ENCODE measurements around the gene OR2F1. TPM values are rescaled to one million over a fixed set of nuclear protein-coding genes. Genes with fewer than 3 reads are reported as not detected.

OR2F1 gene, protein sequence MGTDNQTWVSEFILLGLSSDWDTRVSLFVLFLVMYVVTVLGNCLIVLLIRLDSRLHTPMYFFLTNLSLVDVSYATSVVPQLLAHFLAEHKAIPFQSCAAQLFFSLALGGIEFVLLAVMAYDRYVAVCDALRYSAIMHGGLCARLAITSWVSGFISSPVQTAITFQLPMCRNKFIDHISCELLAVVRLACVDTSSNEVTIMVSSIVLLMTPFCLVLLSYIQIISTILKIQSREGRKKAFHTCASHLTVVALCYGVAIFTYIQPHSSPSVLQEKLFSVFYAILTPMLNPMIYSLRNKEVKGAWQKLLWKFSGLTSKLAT
- total RNA-seq (not detected), polyA plus RNA-seq (not detected)
- long read RNA-seq, donor 1: 0 reads
- long read RNA-seq, donor 2: 0 reads

DNA sequence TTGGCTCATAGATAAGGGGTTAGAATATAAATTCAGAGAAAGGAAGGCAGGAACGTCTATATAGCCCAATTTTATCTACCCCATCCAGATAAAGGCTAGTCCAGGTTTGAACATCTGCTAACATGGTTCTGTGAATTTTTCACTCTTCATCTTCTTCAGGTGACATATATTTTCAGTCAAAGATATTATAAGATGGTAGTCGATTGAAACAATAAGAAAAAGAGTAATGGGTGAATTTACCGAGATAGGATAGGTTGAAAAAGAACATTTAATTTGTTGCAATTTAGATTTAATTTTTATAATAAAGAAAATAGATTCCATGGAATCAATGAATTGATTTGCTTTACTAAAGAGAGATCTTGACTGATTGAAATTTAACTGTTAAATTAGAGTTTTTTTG lies at the start of gene OR2F1:
OR2F1 (plus strand) TSS at position 301 of the 400 bp plus-strand sequence. CDS start 5,127 bp downstream, outside the sequence.
- WGBS, 3 donors: 80 to 81% (median 81%) methylated on average over 3 of the region's 3 CpGs
- DNase-seq (no peak), ATAC-seq (no peak)
- H3K4me3 ChIP-seq: no peak within 1 kb of the TSS
- no peaks in the 10 kb centered on the region for H3K36me3 ChIP-seq (ENCODE audit: insufficient read depth in 1 of 2, low read depth in 1 of 2)
- H3K27ac ChIP-seq: no peak within 1 kb of the TSS
- TF ChIP-seq, protein P1, sequence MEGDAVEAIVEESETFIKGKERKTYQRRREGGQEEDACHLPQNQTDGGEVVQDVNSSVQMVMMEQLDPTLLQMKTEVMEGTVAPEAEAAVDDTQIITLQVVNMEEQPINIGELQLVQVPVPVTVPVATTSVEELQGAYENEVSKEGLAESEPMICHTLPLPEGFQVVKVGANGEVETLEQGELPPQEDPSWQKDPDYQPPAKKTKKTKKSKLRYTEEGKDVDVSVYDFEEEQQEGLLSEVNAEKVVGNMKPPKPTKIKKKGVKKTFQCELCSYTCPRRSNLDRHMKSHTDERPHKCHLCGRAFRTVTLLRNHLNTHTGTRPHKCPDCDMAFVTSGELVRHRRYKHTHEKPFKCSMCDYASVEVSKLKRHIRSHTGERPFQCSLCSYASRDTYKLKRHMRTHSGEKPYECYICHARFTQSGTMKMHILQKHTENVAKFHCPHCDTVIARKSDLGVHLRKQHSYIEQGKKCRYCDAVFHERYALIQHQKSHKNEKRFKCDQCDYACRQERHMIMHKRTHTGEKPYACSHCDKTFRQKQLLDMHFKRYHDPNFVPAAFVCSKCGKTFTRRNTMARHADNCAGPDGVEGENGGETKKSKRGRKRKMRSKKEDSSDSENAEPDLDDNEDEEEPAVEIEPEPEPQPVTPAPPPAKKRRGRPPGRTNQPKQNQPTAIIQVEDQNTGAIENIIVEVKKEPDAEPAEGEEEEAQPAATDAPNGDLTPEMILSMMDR (IDR thresholded peaks at IDR 0.05): no peak
- no peaks in the 10 kb centered on the region for H3K4me1 ChIP-seq
- H3K27me3 ChIP-seq (ENCODE audit: insufficient read depth in 3 of 3, low read length in 2 of 3): peaks cover 0 to 5% (median 0%) of the 10 kb centered on the region in 3 donors
- intact Hi-C loops (cut with DNase I): no loop called here
- no peaks in the 10 kb centered on the region for H3K9me3 ChIP-seq

DNA sequence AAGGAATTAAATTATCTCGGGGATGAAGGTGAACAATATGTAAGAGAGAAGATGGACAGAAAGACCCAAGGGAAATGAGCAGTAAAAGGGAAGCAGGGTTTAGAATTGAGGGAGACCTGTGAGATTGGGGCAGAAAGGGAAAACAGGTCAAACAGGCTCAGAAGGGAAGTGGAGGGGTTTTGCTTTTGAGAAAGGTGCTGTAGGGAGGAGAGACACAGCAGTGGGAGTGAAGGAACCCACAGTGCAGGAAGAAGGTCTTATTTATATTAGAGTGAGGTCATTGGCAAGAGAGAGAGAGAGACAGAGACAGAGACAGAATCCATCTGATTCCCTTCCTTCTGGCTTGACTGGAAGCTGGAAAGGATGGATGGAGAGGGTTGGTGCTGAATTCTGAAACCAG lies 49.1 kb upstream of the OR2F1 start:
- Histone ChIP-seq H3K27me3 (ENCODE audit: insufficient read depth in 3 of 3, low read length in 2 of 3) (no peaks in the 10 kb centered on the region), H3K4me3 (no peak overlapping the region), H3K9me3 (no peaks in the 10 kb centered on the region), H3K27ac (no peak overlapping the region), H3K36me3 (ENCODE audit: insufficient read depth in 1 of 2, low read depth in 1 of 2) (no peaks in the 10 kb centered on the region), H3K4me1 (no peaks in the 10 kb centered on the region)
- no peak for ATAC-seq
- intact Hi-C loops (cut with DNase I): no loop called here
- DNase-seq: no peak
- WGBS, 3 donors: 70 to 89% (median 80%) methylated on average over 1 of the region's 1 CpG
- TF ChIP-seq, protein P1 (IDR thresholded peaks at IDR 0.05): no peak

DNA sequence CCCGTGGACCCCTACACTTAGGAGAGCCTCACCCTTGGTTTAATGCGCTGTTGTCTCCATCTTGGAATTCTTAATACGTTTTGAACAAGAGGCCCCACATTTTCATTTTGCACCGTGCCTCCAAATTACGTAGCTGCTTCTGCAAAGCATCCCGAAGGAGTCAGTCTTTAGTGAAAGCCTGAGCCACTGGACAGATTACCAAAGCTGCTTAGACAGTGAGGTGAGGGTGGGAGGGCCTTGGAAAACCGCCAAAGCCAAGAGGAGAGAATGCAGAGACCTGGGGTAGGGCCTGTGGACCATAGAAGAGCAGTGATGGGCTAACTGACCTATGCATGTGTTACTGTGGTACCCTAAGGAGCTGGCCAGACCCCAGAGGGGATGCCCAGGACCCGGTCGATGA lies 48.5 kb upstream of the OR2F1 start:
- Histone ChIP-seq H3K4me1 (no peaks in the 10 kb centered on the region), H3K27ac (no peak overlapping the region), H3K36me3 (ENCODE audit: insufficient read depth in 1 of 2, low read depth in 1 of 2) (no peaks in the 10 kb centered on the region), H3K9me3 (no peaks in the 10 kb centered on the region), H3K27me3 (ENCODE audit: insufficient read depth in 3 of 3, low read length in 2 of 3) (no peaks in the 10 kb centered on the region), H3K4me3 (no peak overlapping the region)
- 87 to 92% (median 91%) methylated on average over 9 of the region's 9 CpGs for WGBS, 3 donors
- no peak for DNase-seq
- ATAC-seq: no peak
- intact Hi-C loops (cut with DNase I): no loop called here
- TF ChIP-seq, protein P1 (IDR thresholded peaks at IDR 0.05): no peak

DNA sequence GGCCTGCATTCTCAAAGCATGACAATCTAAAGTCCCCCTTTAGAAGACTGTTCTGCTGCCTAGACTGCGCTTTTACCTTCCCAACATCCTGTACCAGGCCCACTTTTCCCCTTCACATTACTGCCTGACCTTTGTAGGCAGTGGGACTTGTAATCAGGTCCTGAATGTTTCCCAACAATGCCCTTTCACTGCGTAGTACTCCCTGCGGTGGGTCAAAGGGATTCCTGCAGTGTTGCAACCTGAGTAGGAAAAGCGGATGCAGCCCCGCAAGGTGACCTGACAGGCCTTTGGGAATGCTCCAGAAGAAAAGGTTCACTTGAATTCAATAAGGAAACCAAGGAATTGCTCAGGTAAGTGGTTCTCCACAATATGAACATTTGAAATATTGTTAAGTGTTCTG lies 47.7 kb upstream of the OR2F1 start:
- no peaks in the 10 kb centered on the region for H3K27me3 ChIP-seq (ENCODE audit: insufficient read depth in 3 of 3, low read length in 2 of 3)
- no peaks in the 10 kb centered on the region for H3K9me3 ChIP-seq
- intact Hi-C loops (cut with DNase I): no loop called here
- DNase-seq (no peak), ATAC-seq (no peak)
- H3K4me3 ChIP-seq: no peak overlapping the region
- TF ChIP-seq, protein P1 (IDR thresholded peaks at IDR 0.05): no peak
- 97 to 98% (median 97%) methylated on average over 5 of the region's 5 CpGs for WGBS, 3 donors
- H3K27ac ChIP-seq: no peak overlapping the region
- no peaks in the 10 kb centered on the region for H3K4me1 ChIP-seq
- no peaks in the 10 kb centered on the region for H3K36me3 ChIP-seq (ENCODE audit: insufficient read depth in 1 of 2, low read depth in 1 of 2)

DNA sequence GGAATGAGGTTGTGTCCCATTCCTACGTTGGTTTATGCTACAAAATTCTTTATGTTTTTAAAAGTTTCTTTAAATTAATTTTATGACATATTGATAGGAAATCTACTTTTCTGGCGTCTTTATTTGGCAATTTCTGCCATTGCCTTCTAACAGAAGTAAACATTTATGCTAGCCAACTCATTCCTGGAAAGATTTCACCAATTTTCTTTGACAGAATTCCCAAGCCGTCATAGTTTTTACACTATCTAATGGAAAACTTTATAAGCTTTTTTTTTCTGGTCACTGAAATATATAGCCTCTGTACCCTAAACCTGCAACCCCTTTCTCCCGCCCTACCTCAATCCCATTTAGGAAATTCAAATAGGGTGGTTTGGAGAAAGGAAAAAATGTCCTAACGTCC lies 46.5 kb upstream of the OR2F1 start:
- ATAC-seq: no peak
- intact Hi-C loops (cut with DNase I): no loop called here
- TF ChIP-seq, protein P1 (IDR thresholded peaks at IDR 0.05): no peak

More for the DNA sequence above, 46.5 kb upstream of the OR2F1 start:
- 54 to 70% (median 55%) methylated on average over 5 of the region's 5 CpGs for whole genome bisulfite sequencing, 3 donors
- Histone ChIP-seq H3K9me3 (no peaks in the 10 kb centered on the region), H3K4me3 (no peak overlapping the region), H3K36me3 (ENCODE audit: insufficient read depth in 1 of 2, low read depth in 1 of 2) (no peaks in the 10 kb centered on the region), H3K27me3 (ENCODE audit: insufficient read depth in 3 of 3, low read length in 2 of 3) (no peaks in the 10 kb centered on the region), H3K4me1 (no peaks in the 10 kb centered on the region), H3K27ac (no peak overlapping the region)
- DNase-seq: no peak
